HCEC 1CT (cell line): ENCODE measurements around the gene LTV1.
"Not testable (repeated sequence)": the region's sequence is repeated elsewhere in the genome, so short reads cannot be mapped to it uniquely, and the experiment has no call there.

Experiments used
- DNase-seq: peaks from one replicate; pipeline ENCODE4 v3.0.0-alpha.2; 2017

LTV1 gene

DNA sequence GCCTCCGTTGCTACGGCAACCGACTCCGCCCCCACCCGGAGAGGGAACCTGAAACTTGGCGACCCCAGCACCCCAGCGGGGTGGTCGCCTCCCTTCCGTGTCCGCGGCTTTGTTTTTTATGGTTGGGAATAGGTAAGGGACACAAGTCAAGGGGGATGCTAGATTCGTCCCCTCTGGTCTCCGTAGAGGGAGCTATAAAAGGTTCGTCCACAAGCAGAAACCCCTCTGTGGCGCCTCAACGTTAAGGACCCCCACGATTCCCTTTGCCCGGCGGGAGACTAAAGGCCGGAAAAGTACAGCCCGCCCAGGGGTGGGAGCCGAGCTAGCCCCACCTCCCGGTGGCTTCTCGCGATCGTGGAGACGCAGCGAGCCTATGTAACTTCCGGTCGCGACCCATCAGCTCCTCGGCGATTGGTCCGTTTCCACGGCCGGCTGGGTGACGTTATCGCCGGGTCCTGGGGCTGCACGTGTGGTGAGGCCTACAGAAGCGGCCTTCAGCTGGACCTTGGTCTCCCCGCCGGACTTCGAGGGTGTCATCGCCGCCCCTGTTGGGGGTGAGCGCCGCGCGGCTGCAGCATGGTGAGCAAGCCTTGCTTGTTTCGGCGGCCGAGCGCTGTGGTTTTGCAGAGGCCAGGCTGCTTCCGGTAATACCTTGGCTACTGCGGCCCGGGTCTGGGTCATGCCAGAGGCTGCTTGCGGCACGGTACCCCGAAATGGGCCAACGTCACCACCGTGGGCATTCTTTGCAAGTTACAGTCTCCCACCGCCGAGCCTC lies at the start of gene LTV1:
Gene LTV1, plus strand, starts transcription at position 437 of the 775 bp plus-strand sequence. Its CDS starts 140 bp downstream, at position 577.
- peak; percentile 95 for DNase-seq

GRCh38 chr6:143796551-143796950 lies 46.6 kb upstream of the LTV1 start:
- DNase-seq, result not testable (repeated sequence)

DNA sequence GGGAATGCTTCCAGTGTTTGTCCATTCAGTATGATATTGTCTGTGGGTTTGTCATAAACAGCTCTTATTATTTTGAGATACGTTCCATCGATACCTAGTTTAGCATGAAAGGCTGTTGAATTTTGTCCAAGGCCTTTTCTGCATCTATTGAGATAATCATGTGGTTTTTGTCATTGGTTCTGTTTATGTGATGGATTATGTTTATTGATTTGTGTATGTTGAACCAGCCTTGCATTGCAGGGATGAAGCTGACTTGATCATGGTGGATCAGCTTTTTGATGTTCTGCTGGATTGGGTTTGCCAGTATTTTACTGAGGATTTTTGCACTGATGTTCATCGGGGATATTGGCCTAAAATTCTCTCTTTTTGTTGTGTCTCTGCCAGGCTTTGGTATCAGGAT lies 44.7 kb upstream of the LTV1 start:
- not testable (repeated sequence) for DNase-seq

DNA sequence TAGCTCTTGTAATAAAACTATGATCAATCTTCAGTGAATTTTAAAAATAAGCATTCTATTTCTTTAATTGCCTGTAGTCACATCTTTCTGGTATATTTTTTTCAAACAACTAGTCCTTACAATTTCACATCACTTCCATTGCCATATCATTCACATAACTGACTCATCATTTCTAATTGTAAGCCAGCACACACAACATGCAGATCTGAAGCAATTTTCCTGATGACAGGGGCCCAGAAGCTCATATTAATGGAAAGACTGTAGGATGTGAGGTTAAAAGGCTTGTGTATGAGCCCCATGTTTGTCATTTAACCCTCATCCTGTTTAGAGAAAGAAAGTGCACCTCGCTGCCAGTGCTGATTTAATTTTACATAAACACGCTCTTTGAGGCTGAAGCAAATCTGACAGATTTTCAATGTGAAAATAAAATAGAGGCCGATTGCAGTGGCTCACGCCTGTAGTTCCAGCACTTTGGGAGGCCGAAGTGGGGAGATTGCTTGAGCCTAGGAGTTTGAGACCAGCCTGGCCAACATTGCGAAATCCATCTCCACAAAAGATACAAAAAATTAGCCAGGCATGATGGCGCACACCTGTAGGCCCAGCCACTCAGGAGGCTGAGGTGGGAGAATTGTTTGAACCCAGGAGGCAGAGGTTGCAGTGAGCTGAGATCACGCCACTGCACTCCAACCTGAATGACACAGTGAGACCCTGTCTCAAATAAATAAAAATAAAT lies 40.1 kb upstream of the LTV1 start:
- peak; percentile 79 for DNase-seq

DNA sequence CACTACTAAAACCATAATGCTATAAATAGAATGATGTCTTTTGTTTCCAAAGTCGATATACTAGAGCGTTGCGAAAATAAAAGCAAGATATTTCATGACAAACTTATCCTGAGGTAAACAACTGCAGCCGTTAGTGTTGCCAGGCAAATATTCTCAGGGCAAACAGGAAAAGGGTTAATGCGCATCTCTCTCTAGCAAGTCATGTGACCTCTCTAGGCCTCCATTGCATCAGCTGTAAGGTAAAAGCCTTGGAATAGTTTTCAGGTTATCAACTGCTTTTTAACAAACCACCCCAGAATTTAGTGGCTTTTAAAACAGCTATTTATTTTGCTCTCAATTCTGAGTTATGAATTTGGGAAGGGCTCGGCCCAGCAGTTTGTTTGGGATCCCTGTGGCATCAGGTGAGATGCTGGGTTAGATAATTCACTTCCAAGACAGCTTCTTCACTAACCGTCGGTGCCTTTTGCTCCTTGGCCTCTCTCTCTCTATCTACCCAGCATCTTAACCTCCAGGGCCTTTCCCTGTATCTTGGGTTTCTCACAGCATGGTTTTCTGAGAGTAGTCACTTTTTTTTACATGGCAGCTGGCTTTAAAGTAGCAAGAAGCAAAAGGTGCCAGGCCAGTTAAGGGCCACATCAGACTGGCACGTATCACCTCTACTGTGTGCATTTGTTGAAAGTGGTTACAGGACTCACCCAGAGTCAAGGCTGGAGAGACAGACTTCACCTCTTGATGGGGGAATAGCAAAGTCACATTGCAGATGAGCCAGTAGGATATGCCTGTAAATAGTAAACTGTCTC lies 39.2 kb upstream of the LTV1 start:
- no peak for DNase-seq

- DNase-seq, result no peak
Observed at GRCh38 chr6:143804835-143805239, 38.3 kb upstream of the LTV1 start.

GRCh38 chr6:143806282-143807102 lies 36.6 kb upstream of the LTV1 start:
- peak; percentile 87 for DNase-seq

DNA sequence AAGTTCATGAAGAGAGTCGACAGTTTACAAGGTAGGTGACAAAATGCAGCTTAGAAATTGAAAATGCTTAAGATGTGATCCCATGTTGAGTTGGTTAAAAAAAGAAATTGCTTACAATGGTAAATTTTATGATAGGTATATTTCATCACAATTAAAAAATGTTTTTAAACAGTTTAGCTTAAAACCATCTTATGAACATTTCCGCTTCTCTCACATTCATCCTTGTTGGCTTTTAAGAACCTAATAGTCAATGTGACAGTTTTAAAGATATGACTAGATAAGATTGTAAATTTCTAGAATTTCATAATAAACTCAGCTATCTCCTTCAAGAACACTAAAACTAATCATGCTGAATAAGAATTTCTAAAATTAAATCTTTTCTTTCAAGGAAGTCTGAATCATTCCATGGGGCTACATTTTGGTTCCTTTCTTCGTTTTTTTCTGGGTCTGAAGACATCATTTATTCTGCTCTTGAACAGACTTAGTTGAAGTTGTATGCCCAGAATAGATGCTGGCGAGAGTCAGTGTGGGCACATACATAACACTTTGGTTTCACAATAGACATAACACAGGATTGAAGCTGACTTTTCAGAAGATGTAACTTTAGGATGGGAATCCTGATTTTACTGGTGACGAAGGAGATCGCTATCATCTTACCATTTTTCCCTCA lies 35.9 kb upstream of the LTV1 start:
- DNase-seq, result no peak

GRCh38 chr6:143810745-143811144 lies 32.4 kb upstream of the LTV1 start:
- DNase-seq, result no peak

GRCh38 chr6:143811501-143812157 lies 31.5 kb upstream of the LTV1 start:
- DNase-seq, result no peak

DNA sequence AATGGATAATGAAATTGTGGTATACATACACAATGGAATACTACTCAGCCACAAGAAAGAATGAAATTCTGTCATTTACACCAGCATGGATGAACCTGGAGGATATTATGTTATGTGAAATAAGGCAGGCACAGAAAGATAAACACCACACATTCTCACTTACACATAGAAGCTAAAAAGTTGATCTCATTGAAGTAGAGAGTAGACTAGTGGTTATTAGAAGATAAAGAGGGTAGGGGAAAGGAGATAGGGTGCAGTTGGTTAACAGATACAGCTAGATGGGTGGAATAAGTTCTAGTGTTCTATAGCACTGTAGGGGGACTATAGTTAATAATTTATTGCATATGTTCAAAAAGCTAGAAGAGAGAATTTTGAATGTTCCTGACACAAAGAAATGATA lies 25.5 kb upstream of the LTV1 start:
- no peak for DNase-seq

- no peak for DNase-seq
Observed at GRCh38 chr6:143821359-143821758, 21.8 kb upstream of the LTV1 start.

- peak; percentile 6 for DNase-seq
Observed at GRCh38 chr6:143822584-143823024, 20.5 kb upstream of the LTV1 start.

DNA sequence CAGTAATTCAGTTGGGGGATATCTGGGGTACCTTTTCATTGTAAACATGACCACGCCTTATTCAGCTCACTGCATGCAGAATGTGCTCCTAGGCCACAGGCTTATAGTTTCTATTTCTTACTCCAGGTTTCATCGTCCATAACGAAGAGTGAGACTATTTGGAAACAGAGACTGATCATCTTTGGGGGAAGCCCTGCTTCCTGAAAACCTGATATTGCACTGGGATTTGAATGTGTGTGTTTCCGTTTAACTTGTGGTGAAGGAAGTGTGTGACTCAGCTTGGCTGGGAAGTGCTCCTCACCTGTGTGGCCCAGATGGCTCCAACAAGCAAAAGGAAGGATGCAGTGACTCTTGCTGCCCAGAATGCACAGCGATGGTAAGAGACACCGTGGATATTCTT lies 19.6 kb upstream of the LTV1 start:
- DNase-seq, result no peak

GRCh38 chr6:143828572-143828971 lies 14.6 kb upstream of the LTV1 start:
- DNase-seq, result no peak

DNA sequence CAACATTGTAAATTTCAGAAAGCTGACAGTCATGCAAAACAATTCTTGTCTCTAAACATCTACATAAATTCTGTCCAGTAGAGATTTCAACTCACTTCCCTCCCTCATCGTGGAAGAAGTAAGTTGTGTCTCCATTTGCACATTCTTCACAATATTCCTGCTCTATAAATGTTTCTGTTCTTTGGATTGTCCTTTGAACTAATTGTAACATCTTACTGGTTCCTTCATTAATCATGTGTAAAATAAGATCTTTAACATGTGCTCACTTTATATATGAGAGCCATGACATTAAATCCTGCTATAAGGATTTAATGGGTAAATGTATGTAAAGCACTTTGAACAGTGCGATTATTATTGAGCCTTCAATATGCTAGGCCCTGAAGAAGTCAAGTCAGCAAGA lies 7.0 kb upstream of the LTV1 start:
- no peak for DNase-seq

GRCh38 chr6:143838395-143838794 lies 4.7 kb upstream of the LTV1 start:
- DNase-seq, result no peak

DNA sequence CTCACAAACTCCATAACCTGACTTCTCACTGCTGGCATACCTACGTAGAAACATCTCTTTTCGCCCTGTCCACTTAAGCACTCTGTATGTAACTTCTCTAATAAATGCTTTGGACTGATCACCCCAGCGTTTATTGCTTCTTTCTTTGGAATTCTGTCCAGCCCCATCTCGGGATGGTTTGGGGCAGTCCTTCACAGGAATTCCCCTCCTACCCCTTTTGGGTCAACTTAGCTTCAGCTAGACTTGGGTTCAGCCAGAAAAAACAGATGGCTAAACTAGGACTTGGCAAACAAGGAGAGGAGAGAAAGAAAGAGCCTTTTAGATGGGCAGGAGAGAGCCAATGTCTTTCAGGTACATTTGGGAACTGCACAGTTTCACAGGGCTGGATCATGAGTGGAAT lies 3.9 kb upstream of the LTV1 start:
- no peak for DNase-seq

DNA sequence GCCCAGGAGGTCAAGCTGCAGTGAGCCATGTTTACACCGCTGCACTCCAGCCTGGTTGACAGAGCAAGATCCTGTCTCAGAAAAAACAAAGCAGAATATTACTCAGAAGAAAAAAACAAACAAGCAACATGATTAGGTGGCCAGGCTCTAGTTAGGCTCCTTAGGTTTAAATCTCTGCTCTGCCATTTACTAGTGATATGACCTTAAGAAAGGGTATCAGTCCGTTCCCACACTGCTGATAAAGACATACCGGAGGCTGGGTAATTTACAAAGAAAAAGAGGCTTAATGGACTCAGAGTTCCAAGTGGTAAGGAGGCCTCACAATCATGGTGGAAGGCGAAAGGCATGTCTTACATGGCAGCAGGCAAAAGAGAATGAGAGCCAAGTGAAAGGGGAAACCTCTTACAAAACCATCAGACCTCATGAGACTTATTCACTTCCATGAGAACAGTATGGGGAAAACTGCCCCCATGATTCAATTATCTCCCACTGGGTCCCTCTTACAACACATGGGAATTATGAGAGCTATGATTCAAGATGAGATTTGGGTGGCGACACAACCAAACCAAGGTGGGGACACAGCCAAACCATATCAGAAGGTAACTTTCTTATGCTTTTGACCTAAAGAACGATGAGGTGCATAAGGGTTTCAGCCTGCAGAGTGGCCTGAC lies 2.4 kb upstream of the LTV1 start:
- no peak for DNase-seq

- peak; percentile 11 for DNase-seq
Observed at GRCh38 chr6:143842461-143842901, 657 bp upstream of the LTV1 start.

GRCh38 chr6:143843677-143843999 lies 500 bp downstream of the LTV1 start:
- DNase-seq, result no peak
